Heart left ventricle (tissue), 13 donors: ENCODE measurements around the gene NUP88.

Experiments used
- CTCF ChIP-seq, 12 donors: fragments of 200-600 bp; sonication (generic) in 4 of 12; IDR thresholded peaks; one replicate each; pipeline versions ENCODE4 v1.5.0 to v1.8.0; 2018 to 2022; ENCODE audit warnings: antibody characterized with exemption in 12 of 12, mild to moderate bottlenecking in 5 of 12
- POLR2A ChIP-seq, 2 donors: fragments of 450-650 bp; IDR thresholded peaks; one replicate each; pipeline ENCODE4 v1.6.1; 2017; ENCODE audit warnings: antibody characterized with exemption in 2 of 2, mild to moderate bottlenecking in 2 of 2, moderate library complexity in 2 of 2
- donor health status: ischemic (EF 13 %, LVEDD 7.1; RV severe dilation, severe dysfunction).
- donor health status: DM: no; HTN: yes; CAD: no.
- donor health status: DM: no; HTN: no; CAD: no.
- donor health status: ischemic (EF 25% LVEDD 6.9; RV normal size, moderate dysfunction).
- donor health status: ischemic (EF 25% LVEDD 5.7; RV mildly dilated, moderate dysfunction).
- donor health status: ischemic (EF 35%, LVEDD 5.7; RV mildly dilated, moderate dysfunction).
- donor health status: nonischemic (EF 11% LVEDD 7.7; RV severe dilation, severe dysfunction).
- donor health status: DM: yes; HTN: yes; CAD: no.
- donor health status: PGD.
- donor health status: ischemic (EF 29% LVEDD 5.4; RV normal size, mild dysfunction).
- donor health status: nonischemic (EF 23%, LVEDD 6.1; RV moderate dilation, normal function).

GRCh38 chr17:5425826-5426225, 6.4 kb upstream of the NUP88 start:
- TF ChIP-seq POLR2A (IDR thresholded peaks at IDR 0.05) = no peak
- no peak for TF ChIP-seq CTCF (IDR thresholded peaks at IDR 0.05)
